ENCODE results near the gene TOLLIP.

Gene TOLLIP

GRCh38 chr11:1260620-1261019 is 48.8 kb downstream of the TOLLIP start:
- no peak overlapping the region for H3K4me3 ChIP-seq (replicated peaks; ENCODE audit: low read depth, low read length)
- no peak for DNase-seq (ENCODE audit: low read depth)
- no peak for TF ChIP-seq CTCF (IDR thresholded peaks at IDR 0.05; ENCODE audit: low read length, missing control alignments)

DNA sequence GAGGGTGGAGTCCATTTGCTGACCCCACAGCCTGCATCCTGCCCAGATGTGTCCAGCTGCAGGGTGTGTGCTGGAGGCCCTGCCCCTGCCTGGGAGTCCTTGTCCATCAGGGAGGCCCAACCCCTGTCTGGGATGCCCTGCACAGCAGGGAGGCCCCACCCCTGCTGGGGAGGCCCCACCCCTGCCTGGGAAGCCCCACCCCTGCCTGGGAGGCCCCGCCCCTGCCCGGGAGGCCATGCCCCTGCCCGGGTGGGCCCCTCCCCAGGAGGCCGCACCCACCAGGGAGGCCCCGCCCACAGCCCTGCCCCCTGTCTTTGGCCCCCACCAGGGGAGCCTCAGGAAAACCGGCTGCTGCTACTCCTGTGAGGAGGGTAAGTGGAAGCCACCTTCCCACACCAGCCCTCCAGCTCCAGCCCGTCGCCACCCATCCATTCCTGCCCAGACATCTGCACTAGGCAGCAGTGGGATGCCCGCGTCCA is 49.4 kb downstream of the TOLLIP start:
- TF ChIP-seq CTCF (IDR thresholded peaks at IDR 0.05; ENCODE audit: low read length, missing control alignments): no peak
- no peak overlapping the region for H3K4me3 ChIP-seq (replicated peaks; ENCODE audit: low read depth, low read length)
- peak; percentile 14 for DNase-seq (ENCODE audit: low read depth)

DNA sequence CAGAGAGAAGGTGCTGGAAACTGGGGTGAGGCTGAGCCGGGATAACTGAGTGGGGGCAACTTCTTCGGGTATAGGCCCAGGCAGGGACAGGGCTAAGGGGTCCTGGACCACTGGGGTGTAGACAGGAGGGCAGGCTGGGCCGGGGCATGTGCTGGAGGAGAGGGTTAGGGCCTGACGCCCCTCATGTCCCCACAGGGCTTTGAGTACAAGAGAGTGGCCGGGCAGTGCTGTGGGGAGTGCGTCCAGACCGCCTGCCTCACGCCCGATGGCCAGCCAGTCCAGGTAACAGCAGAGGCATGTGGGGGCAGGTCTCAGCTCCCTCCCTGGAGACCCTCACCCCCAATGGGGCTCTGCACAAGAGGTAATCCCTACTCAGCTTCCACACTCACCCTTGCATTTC is 49.9 kb downstream of the TOLLIP start:
- H3K4me3 ChIP-seq (replicated peaks; ENCODE audit: low read depth, low read length): no peak overlapping the region
- no peak for TF ChIP-seq CTCF (IDR thresholded peaks at IDR 0.05; ENCODE audit: low read length, missing control alignments)
- DNase-seq (ENCODE audit: low read depth): no peak

DNA sequence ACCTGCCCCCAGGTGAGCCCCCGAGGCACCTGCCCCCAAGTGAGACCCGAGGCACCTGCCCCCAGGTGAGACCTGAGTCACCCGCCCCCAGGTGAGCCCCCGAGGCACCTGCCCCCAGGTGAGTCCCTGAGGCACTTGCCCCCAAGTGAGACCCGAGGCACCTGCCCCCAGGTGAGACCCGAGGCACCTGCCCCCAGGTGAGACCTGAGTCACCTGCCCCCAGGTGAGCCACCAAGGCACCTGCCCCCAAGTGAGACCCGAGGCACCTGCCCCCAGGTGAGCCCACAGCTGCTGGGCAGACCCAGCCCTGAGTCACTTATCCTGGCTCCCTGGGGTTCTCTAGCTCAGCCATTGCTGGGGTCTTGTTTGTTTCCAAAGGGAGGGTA is 50.4 kb downstream of the TOLLIP start:
- no peak for TF ChIP-seq CTCF (IDR thresholded peaks at IDR 0.05; ENCODE audit: low read length, missing control alignments)
- H3K4me3 ChIP-seq (replicated peaks; ENCODE audit: low read depth, low read length): no peak overlapping the region
- no peak for DNase-seq (ENCODE audit: low read depth)

- DNase-seq (ENCODE audit: low read depth): no peak
- H3K4me3 ChIP-seq (replicated peaks; ENCODE audit: low read depth, low read length): no peak overlapping the region
- TF ChIP-seq CTCF (IDR thresholded peaks at IDR 0.05; ENCODE audit: low read length, missing control alignments): no peak
These were observed 50.9 kb downstream of the TOLLIP start for GRCh38 chr11:1258401-1259075.

GRCh38 chr11:1257916-1258315 is 51.5 kb downstream of the TOLLIP start:
- DNase-seq (ENCODE audit: low read depth): no peak
- H3K4me3 ChIP-seq (replicated peaks; ENCODE audit: low read depth, low read length): no peak overlapping the region
- TF ChIP-seq CTCF (IDR thresholded peaks at IDR 0.05; ENCODE audit: low read length, missing control alignments): no peak

GRCh38 chr11:1257366-1257765 is 52.1 kb downstream of the TOLLIP start:
- DNase-seq (ENCODE audit: low read depth): no peak
- no peak for TF ChIP-seq CTCF (IDR thresholded peaks at IDR 0.05; ENCODE audit: low read length, missing control alignments)
- no peak overlapping the region for H3K4me3 ChIP-seq (replicated peaks; ENCODE audit: low read depth, low read length)
